Measurements from ENCODE around the gene PRKN. TPM values are rescaled to one million over a fixed set of nuclear protein-coding genes. Genes with fewer than 3 reads are reported as not detected.
"Not testable (repeated sequence)": the region's sequence is repeated elsewhere in the genome, so short reads cannot be mapped to it uniquely, and the experiment has no call there.

The PRKN gene
- total RNA-seq, 1 donor from 2014 or later, result 9.3 TPM

DNA sequence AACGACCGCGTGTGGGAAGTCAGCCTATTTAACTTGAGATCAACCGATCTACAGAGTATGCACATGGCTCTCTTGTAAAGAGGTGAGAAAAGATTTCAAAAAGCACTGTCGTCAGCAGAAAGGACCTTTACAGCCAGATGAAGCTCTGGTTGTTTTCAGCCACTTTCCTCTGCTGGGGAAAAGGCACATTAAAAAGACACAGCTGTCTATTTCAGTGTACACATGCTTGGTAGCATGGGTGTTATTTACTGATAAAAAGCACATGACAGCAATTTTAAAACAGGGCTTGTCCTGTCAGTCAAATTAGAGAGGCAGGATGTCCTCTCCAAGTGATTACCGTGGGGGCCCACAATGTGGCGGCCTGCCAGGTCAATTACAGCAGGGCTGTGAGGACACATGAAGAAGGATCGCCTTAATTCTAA, 188.9 kb downstream of the PRKN start:
- DNase-seq (ENCODE audit: low spot score), result no peak

DNA sequence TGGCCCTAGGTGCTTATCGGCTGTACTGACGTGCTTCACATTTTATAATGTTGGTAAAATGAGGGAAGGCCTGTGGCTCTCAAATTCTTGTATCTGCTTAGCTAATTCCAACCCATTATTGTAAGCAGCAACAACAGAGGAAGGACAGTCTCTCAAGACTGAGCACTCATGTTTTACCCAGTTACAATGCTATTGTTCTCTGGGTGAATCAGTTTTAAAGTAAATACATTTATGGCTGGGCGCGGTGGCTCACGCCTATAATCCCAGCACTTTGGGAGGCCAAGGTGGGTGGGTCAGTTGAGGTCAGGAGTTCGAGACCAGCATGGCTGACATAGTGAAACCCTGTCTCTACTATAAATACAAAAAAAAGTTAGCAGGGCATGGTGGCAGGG, 194.6 kb downstream of the PRKN start:
- no peak for DNase-seq (ENCODE audit: low spot score)

DNA sequence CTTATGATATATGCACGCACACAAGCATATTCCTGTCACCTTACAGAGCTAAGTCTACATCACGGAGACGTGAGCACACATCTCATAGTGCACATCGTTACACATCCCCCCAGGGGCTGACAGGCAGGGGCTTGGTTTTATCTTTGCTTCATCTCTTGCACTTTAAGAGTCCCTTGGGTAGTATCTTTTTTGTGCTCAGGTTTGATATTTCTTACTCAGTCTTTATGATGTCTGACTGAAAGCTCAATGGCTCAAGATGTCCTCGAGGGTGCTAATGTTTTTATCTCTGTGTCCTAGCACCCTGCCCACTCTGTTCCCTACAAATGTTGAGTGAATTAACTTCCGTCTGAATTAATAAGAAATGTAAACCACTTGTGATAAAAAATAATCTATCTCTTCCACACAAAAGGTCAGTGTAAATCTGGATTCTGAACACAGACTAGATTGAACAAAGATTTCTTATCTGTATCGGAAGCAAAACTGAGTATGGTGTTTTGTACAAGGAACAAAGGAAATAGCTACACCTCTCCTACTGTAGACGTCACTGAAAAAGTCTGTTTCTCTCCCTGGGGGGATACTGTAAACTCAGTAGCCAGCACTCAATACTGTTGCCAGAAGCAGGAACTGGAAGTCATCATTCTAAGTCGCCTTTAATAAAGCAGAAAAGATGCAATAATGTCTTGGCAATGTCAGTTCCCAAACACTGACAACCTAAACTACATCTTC, 195.1 kb downstream of the PRKN start:
- DNase-seq (ENCODE audit: low spot score), result no peak

GRCh38 chr6:162531391-162531790, 196.2 kb downstream of the PRKN start:
- not testable (repeated sequence) for DNase-seq (ENCODE audit: low spot score)

GRCh38 chr6:162528538-162528937, 199.0 kb downstream of the PRKN start:
- no peak for DNase-seq (ENCODE audit: low spot score)

- no peak for DNase-seq (ENCODE audit: low spot score)
Observed at GRCh38 chr6:162526960-162527359, 200.6 kb downstream of the PRKN start.

- DNase-seq (ENCODE audit: low spot score), result no peak
Observed at GRCh38 chr6:162525181-162525580, 202.4 kb downstream of the PRKN start.

GRCh38 chr6:162512744-162513143, 214.8 kb downstream of the PRKN start:
- no peak for DNase-seq (ENCODE audit: low spot score)

GRCh38 chr6:162497389-162497788, 230.2 kb downstream of the PRKN start:
- no peak for DNase-seq (ENCODE audit: low spot score)

DNA sequence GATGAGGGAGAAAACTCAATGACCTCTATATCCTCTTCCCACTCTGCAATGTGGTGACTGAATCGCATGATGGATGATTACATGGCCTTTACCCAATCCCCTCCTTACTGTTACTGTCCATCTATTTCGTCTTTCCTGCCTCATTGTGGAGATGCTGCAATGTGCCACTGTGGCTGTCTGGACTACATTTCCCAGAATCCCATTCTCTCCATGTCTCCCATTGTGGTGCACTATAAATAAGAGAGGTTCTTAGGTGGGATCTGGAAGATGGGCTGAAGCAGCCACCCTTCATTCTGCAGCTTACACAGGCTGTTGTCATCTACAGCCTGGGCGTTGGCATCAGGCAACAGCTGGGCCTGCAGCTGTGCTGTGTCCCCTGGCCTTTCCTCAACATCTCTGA, 233.6 kb downstream of the PRKN start:
- DNase-seq (ENCODE audit: low spot score), result no peak

DNA sequence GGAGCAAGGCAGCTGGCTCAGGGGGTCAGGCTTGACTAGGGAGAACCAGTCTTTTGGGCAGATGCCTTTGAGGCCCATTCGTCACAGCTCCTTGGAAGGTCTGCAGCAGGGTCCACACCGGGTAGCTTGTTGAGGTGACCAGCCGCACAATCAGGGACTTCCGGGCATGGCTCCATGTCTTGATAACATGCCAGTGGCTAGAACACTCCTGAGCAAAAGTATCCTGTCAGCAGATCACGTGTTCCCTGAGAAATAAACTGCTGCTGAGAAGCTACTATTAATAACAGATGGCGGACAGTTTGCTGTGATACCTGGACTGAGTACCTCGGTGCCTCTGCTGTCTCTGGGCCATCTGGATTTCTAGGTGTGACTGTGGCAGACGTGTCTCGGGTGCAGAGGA, 235.9 kb downstream of the PRKN start:
- no peak for DNase-seq (ENCODE audit: low spot score)

DNA sequence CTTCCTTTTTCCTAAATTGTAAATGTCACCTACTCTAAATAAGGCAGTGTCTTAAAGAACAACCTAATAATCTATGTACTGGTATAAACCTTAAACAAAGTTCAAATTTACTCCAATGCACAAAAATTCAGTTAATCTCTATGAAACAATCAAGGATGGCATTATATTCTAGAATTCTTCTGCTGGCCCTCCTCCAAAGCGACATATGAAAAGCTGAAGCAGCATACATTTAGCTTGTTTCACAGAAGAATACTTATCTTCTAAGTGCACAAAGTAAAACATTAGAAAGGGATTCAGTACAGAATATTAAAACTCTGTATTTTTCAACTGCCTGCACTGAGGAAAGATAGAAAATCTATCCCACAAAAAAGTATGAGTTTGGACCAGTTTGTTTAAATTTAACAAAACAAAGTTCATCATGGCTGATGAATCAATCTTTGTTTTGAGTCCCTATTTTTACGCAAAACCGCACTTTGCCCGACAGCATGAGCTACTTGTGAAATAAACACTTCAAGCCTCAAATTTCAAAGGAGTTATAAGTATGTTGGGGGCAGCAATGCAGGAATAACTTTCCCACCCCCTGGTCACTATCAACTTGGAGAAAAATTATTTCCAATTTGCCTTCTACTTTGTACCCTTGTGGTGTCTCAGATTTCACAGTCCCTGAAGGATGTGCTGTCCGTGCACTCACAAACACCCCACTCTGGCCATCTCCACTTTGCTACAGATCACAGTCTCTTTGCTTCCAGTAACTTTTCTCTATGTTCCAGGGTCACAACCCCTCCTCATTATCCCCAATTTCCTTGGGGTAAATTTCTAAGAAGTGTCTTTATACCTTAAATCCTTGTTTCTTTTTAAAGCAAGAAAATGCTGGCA, 238.2 kb downstream of the PRKN start:
- no peak for DNase-seq (ENCODE audit: low spot score)

DNA sequence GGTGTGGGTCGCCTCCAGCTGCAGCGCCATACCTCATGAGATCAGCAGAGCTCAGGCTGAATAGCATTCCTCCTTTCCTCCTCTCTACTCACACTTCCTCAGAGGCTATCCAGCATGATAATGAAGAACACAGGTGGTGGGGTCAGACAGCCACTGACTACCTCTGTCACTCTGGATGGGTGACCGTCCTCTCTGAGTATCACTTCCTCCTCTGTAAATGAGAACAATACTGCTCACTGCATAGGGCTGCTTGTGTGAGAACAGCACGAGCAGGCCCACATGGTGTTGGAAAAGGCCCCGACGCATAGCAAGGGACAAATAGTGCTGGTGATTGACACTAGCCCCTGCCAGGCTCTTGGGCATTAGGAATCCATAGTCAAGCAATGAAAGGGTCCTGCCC, 239.1 kb downstream of the PRKN start:
- DNase-seq (ENCODE audit: low spot score), result no peak

DNA sequence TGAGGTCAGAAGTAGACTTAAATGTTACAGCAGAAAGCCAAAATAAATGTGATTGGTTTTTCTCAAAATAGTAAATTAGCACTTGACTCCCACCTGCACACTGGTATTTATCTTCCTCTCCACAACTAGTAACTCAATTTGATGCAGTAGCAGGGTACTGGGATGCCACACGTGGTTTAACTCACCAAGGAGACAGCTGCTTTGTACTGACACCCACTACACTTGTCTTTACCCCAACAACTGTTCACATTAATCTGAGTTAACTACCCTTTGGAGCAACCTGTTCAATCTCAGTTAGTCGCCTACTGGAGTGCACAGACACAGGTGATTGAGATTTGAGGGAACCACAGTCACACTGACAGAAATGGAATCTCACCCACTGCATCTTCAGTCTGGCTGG, 242.1 kb downstream of the PRKN start:
- DNase-seq (ENCODE audit: low spot score), result no peak

- no peak for DNase-seq (ENCODE audit: low spot score)
Observed at GRCh38 chr6:162481938-162482337, 245.6 kb downstream of the PRKN start.

GRCh38 chr6:162481320-162481719, 246.2 kb downstream of the PRKN start:
- no peak for DNase-seq (ENCODE audit: low spot score)

DNA sequence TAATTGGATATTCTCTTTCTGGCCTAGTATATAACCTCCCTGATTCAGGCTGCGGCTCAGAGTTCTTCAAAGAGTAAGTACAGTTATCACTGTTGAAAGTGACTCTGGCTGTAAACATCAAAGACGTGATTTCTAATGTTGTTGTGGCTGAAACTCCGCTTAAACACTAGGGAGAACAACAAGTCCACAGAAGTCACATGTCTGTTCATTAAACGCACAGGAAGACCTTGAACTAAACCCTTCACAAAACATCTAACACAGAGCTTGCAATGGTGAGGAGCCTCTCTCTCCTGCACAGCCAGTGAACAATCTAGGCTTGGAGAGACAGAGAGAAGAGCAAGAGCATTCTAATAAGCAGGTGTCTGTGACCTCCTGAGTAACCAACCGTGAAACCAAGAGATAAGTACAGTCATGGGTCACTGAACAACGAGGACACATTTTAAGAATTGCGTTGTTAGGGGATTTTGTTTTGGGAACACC, 249.3 kb downstream of the PRKN start:
- no peak for DNase-seq (ENCODE audit: low spot score)

- no peak for DNase-seq (ENCODE audit: low spot score)
Observed at GRCh38 chr6:162474722-162475121, 252.8 kb downstream of the PRKN start.

DNA sequence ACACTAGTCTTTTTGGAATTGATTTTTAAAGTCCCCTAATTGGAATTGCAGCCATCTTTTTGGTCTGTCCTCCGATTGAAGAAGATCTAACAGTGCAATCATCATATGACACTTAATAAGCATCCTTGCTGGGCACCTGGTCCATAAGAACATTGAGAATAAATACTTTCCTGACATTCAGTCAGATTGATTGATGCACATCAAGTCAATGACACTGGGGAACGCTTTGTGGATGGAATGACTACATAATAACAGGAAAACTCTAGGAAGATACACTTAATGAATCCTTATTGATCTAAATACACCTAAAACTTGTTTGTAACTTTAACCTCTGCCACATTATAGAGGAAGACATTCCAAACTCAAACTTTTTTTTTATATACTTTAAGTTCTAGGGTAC, 255.7 kb downstream of the PRKN start:
- DNase-seq (ENCODE audit: low spot score), result no peak

- DNase-seq (ENCODE audit: low spot score), result no peak
Observed at GRCh38 chr6:162468326-162468725, 259.2 kb downstream of the PRKN start.

- DNase-seq (ENCODE audit: low spot score), result no peak
Observed at GRCh38 chr6:162467679-162468078, 259.9 kb downstream of the PRKN start.

GRCh38 chr6:162463576-162463975, 264.0 kb downstream of the PRKN start:
- no peak for DNase-seq (ENCODE audit: low spot score)

DNA sequence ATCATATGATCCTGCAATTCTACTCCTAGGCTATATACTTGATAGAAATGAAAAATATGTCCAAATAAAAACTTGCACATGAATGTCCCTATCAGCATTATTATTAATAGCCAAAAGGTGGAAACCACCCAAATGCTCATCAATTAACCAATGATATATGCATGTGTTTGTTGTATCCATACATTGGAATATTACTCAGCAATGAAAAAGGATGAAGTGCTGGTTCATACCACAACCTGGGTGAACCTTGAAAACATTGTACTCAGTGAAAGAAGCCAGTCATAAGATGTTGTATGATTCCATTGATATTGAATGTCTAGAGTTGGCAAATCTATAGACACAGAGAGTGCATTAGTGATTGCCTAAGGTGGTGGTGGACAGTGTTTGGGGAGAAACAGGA, 267.6 kb downstream of the PRKN start:
- no peak for DNase-seq (ENCODE audit: low spot score)

Measured in mucosa of gallbladder (tissue), 1 donor.